Measurements from ENCODE around the gene PHKG2.

Gene PHKG2

GRCh38 chr16:30793508-30794069, 45.4 kb downstream of the PHKG2 start:
- in situ Hi-C loops (cut with MboI; ENCODE audit: low sequenced_read_pairs): no loop called here

GRCh38 chr16:30794634-30795033, 46.4 kb downstream of the PHKG2 start:
- in situ Hi-C loops (cut with MboI; ENCODE audit: low sequenced_read_pairs): no loop called here

GRCh38 chr16:30797670-30798309, 49.6 kb downstream of the PHKG2 start:
- in situ Hi-C loops (cut with MboI; ENCODE audit: low sequenced_read_pairs): no loop called here
